Activated effector memory CD4-positive, alpha-beta T cell treated with Interleukin-2 at 50 U/mL for 16 hours (primary cell): Measurements from ENCODE around the gene RIMKLA.
A peak's percentile ranks its signal among the peaks of the same experiment; 100 is the strongest.

Experiments
- DNase-seq: peaks from one replicate; pipeline ENCODE4 v3.0.0-alpha.2; 2020

Gene RIMKLA

DNA sequence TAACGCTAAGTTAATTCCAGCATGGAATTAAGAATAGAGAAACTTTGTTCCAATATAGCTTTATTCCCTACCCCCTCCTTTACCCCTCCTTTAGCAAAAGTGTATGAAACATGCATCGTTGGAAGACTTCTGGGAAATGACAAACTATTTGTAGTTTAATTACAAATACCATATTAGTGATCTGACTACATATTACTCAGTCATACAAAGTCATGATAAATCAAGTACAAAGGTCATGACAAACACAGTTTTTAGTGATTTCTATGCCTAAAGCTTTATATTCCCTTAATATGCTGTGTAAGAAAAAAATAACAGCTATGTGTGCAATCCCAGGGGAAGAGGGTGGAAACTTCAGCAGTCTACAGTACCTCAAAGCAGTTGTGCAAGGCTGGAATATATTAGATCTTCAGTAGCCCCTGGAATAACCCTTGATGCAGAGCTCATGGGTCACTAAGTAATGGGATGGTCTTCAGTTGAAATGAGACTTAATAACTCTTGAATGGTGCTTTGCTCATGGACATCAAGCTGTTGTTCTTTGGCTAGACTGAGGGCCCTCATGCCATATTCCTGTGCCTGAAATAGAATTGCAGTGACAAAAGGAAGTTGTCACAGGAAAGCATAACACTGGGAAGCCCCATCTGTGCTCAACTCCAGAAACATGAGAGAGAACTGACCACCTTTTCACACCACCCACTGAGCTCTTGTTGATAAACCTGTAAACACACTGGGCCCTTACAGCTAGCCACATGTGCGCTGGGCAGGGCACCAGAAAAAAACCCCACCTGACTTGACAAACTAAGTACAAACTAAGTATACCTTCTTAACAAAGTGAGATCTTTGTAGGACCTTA lies 49.9 kb downstream of the RIMKLA start:
- no peak for DNase-seq

DNA sequence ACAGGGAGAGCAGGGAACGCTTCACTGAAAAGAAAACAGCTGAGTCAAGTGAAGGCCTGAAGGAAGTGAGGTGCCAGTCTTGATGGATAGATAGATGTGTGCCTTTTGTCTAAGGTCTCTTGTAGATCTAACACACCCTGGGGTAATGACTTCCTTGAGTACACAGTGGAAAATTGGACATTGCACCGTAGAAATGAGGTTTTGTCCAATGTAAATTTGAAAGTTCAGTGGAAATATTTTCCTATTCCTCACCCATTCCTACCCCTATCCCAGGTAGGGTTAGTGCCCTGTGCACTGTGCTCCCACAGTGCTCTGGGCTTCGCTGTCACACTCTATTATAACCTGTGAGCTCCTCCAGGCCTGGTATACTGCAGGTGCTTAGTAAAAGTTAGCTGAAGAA lies 50.9 kb downstream of the RIMKLA start:
- no peak for DNase-seq

DNA sequence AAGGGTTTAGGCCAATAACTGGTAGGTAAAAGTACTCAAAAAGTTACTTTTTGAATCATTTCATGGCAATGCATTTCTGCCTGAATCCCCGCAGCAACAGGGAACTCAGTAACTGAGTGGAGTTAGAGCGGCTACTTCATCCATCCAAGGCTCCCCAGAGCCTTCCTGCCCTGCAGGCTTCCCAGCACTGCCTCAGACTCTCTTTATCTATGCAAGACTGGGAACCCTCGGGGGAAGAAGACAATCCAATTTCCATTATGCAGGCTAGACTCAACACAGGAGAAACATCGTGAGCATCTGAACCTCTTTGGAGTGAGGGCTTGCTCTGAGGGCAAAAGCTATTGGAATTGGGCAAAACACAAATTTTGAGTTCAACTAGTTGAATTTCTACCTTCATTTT lies 52.1 kb downstream of the RIMKLA start:
- no peak for DNase-seq

DNA sequence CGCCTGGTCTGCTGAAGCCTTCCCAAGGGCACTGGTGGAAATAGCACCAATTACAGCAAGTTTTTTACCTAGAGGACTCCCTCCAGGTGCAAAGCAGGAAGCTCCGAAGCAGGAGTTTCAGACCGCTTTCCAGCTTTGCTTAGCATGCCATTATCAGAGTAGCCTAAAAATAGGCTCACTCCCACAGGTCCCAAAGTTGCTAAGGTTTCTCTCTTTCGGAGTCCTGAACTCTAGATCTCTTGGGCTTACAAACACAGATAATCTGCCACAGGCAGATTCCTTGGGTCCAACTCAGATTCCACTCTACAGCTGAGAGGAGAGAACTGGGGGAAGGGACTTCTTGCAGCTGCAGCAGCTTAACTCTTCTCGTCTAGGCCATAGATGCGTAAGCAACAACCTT lies 52.8 kb downstream of the RIMKLA start:
- no peak for DNase-seq

DNA sequence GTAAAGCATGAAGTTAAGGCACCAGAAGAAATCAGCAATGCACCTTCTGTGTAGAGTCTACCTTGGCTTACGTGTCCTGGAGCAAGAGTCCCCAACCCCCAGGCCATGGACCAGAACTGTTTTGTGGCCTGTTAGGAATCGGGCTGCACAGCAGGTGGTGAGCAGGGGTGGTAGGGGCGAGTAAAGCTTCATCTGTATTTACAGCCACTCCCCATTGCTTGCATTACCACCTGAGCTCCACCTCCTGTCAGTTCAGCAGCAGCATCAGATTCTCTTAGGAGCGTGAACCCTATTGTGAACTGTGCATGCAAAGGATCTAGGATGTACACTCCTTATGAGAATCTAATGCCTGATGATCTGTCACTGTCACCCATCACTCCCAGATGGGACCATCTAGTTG lies 53.7 kb downstream of the RIMKLA start:
- DNase-seq = no peak

DNA sequence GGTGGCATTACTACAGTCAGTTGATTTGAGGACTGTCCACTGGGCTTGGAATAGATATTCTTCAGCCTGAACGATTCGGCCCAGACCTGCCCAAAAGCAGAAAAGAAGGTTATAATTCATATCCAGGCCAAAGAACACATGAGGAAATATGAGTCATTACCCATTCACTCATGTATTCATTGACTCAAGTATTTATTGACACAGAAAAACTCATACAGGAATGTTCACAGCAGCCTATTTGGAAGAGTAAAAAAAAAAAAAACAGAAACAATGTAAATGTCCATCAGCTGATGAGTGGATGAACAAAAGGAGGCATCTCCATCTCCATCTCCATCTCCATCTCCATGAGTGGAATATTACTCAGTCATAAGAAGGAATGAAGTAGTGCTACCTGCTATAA lies 59.3 kb downstream of the RIMKLA start:
- DNase-seq = no peak

DNA sequence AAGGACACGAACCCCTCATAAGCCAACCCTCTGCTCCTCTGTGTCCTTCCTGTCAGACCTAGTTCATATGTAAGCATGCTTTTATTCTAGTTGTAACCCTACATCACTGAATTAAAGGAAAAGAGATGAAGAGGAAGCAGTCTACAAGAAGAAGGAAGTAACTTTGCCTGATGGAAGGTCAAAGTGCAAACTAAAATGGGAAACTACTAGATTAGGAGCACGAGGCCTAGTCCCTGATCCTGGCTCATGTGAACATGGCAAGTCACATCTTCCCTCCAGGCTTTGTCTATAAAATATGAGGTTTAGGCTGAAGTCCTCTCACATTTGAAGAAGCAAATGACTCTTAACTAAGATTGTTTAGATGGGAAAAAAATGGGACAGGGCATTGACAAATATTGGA lies 62.1 kb downstream of the RIMKLA start:
- DNase-seq = no peak

DNA sequence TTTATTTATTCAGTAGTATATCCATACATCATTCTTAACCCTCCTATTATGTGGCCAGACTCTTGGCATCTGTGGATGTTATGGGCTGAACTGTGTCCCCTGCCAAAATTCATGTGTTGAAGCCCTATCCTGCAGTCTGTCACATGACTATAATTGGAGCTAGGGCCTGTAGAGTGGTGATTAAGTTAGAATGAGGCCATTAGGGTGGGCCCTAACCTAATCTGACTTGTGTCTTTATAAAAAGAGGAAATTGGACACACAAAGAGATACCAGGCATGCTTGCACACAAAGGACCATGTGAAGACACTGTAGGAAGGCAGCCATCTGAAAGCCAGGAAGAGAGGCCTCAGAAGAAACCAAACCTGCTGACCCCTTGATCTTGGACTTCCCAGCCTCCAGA lies 68.7 kb downstream of the RIMKLA start:
- DNase-seq = no peak

DNA sequence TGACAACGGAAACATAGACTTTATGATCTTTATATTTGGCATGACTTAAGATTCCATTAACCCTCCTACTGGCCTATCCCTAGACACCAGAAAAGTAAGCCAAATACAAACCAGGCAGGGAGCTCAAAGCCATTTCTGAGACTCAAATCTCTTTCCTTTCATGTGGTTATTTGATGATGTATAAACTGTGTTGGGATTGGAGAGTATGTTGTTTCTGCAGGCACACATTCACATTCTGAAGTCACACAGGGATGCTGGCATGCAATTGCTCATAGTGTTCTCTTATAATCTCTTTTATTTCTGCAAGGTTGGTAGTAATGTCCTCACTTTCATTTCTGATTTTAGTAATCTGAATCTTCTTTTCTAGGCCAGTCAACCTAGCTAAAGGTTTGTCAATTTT lies 69.5 kb downstream of the RIMKLA start:
- no peak for DNase-seq

DNA sequence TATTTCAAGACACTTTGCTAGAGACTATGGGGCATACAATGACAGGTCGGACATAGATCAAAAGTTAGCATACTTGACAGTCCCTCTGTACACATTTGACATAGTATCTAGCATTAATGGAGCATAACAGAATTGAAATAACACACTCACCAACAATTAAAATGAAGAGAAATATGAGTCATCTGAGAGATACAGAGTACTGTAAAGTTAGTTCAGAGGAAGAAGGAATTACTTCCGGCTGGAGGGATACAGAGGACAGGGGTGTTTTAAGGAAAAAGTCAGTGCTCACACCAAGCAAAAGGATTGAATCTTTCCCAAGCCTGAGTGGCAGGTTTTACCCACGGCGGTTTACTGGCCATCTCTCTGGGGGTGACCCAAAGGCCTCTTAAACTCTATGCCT lies 72.8 kb downstream of the RIMKLA start:
- DNase-seq = no peak

DNA sequence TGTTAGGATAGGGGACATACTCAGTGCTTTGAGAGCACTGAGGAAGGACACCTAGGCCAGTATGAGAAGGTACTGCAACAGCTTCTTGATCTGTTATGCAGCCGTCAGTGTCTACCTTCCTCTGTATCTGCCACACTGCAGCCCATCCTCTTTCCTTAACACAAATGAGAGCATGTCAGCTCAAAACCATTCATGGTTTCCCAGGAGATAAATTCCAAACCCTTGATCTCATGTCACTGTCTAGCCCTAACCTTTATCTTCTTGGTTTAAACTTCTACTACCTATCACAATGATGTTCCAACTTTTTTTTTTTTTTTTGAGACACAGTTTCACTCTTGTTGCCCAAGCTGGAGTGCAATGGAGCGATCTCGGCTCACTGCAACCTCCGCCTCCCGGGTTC lies 73.8 kb downstream of the RIMKLA start:
- no peak for DNase-seq

DNA sequence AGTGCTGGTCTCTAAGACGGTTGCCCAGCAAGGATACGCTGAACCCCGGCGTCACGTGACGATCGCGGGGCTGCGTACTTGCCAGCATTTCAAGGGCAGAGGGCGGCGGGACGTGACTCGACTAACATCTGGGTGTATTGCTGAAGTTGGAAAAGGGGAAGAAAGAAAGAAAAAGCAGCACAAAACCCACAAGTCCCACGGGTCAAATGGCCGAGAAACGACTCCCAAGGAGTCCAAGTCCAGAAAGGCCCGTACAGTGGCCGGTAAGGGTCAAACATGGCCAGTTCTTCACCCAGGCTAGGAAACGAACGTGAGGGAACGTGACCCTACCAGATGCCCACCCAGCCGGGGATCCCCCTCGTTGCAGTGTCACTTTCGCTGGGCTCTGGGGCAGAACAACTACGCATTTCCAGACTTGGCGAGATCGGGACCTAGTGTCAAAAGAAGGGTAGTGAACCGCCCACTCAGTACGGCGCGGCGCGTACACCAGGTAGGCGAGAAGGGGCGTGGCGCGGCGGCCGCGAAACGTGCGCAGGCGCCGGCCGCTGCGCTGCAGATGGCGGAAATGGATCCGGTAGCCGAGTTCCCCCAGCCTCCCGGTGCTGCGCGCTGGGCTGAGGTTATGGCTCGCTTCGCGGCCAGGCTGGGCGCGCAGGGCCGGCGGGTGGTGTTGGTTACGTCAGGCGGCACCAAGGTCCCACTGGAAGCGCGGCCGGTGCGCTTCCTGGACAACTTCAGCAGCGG lies 75.6 kb downstream of the RIMKLA start, which contains the start of the genes PPCS and ZMYND12:
Gene PPCS, plus strand, starts transcription at position 534 of the 744 bp plus-strand sequence. Its CDS starts 23 bp downstream, at position 557.
Gene ZMYND12, minus strand, starts transcription at position 13 of the 744 bp plus-strand sequence. CDS start 25 bp downstream, outside the sequence.
- peak; percentile 88 for DNase-seq

DNA sequence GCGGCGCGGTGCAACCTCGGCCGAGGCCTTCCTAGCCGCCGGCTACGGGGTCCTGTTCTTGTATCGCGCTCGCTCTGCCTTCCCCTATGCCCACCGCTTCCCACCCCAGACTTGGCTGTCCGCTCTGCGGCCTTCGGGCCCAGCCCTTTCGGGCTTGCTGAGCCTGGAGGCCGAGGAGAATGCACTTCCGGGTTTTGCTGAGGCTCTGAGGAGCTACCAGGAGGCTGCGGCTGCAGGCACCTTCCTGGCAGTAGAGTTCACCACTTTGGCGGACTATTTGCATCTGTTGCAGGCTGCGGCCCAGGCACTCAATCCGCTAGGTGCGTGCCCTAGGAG lies 76.1 kb downstream of the RIMKLA start:
- DNase-seq = peak; percentile 60

DNA sequence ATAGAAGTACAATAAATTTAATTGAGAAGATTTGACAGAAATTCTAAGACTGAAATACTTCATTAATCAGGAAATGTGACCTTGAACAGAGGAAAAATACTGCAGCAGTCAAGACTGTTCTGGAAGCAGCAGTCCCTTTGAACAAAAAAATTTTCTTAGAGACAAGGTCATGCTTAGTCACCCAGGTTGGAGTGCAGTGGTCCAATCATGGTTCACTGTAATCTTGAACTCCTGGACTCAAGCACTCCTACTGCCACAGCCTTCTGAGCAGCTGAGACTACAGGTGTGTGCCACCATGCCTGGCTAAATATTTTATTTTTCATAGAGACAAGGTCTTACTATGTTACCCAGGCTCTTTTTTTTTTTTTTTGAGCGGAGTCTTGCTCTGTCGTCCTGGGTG lies 80.6 kb downstream of the RIMKLA start:
- DNase-seq = no peak

DNA sequence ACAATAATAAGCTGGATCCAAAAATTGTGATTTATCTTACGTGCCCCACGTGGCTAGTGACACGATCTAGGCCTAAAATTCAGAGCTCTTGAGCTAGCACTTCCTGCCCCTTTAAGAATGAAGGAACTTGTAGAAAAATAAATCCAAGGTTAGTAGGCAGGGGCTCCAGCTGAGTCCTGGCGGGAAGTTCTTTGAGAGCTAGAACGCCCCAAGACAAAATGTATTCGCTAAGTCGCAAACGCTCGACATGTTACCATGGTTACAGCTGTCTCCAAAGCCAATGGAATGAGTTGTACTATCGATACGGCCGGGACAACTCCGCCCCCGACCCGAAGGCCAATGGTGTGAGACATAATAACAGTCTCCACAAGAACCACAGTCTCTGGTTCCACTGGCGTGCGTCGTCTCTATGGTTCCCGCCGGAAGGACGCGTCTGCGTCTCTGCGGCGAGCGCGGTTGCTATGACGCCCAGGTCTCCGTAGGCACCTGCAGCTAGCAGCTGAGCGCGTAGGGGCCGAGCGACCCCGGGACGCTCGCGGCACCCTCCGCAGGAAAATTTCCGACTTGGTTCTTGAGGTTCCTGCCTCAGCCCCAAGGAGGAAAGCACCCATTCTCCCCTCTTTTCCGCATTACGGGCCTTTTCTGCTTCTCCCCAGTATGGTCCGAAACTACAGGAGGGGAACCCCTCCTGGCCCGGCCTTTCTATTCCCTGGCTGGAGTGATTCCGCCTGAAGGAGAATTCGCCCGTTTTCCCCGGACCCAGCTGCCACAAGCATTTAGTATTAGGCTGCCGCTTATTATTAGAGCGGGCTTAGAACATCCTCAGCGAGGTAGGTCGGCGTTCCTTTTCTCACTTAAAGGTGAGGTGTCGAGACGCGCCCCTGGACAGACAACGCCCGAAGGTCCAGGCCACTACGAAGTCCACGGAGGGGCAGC lies 82.5 kb downstream of the RIMKLA start, which contains the start of gene CCDC30:
Gene CCDC30, plus strand, starts transcription at position 459 of the 936 bp plus-strand sequence. CDS start 17,266 bp downstream, outside the sequence.
- peak; percentile 93 for DNase-seq

DNA sequence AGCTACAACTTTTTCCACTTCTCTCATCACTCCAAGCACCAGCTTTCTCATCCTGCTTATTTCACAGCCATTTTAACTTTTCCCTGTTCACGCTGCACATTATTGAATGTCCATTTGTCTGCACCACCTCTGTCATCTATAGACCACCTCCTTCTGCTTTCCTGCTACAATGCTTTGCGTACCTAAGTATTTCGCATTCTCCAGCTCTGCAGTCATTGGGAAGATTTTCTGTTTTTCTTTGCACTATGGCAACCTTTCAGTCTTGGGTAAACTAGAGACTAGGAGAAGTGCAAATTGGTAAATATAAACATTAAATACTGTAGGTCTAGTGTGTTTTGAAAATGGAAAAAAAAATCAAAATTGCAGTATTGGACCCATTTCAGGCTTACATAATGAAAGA lies 83.3 kb downstream of the RIMKLA start:
- DNase-seq = no peak

DNA sequence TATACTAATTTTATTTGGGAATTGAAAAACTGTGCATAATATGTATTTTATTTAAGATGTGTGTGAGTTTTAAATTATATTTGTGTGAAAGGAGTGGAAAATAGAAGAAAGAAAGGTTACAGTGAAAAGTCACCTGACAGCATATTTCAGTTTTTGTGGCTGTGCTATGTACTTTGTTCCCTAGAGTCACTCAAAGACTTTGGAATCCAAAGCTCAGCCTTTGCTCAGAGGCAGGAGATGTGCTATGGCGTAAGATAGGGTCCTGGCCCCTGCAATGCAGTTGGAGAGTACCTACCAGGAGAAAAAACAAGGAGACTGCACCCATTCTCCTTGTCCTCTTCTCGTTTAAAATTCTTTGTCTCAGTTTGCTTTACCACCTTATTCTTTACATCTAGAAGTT lies 85.4 kb downstream of the RIMKLA start:
- no peak for DNase-seq

DNA sequence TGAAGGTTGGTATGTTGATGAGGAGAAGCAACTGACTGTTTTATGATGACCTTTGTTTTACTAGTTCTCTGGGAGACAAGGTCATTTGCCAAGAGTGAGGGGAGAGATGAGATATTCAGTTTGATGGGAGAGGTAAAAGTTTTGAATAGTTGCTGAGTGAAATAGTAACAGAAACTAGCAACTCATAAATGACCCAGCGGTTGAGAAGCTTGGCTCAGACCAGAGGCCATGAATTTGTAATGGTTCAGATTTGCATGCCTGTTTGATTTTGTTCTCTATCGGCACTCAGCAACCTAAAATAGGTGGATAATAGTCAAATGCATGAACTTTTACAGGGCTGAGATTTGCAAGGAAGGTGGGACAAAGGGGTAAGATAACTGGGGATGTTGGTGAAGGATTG lies 89.1 kb downstream of the RIMKLA start:
- DNase-seq = no peak
